SIG-M5 treated with dmso at 0.1 percent for 504 hours (cell line): ENCODE measurements around the gene MEAK7.
"Not testable (repeated sequence)": the region's sequence is repeated elsewhere in the genome, so short reads cannot be mapped to it uniquely, and the experiment has no call there.

Experiments
- DNase-seq: peaks from one replicate; lab custom pipeline; 2025; ENCODE audit not compliant: unreplicated experiment; lab: John Stamatoyannopoulos, UW

Gene MEAK7

DNA sequence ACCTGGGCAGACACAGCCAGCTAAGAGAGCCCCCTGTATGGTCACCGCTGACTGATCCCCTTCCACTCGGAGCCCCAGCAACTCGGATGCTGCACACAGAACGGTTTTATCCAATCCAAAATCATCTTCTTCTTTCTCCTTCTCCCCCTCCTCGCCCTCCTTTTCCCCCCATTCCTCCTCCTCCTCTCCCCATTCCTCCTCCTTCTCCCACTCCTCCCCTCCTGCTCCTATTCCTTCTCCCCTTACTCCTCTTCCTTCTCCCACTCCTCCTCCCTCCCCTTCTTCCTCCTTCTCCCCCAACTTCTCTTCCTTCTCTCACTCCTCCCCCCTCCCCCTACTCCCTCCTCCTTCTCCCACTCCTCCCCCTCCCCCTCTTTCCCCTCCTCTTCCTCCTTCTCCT lies 30.4 kb upstream of the MEAK7 start:
- DNase-seq = no peak

- DNase-seq = no peak
Observed at GRCh38 chr16:84532855-84533486, 28.5 kb upstream of the MEAK7 start.

- no peak for DNase-seq
Observed at GRCh38 chr16:84532291-84532724, 27.8 kb upstream of the MEAK7 start.

GRCh38 chr16:84531671-84532111 lies 27.2 kb upstream of the MEAK7 start:
- no peak for DNase-seq

- no peak for DNase-seq
Observed at GRCh38 chr16:84530590-84530989, 26.1 kb upstream of the MEAK7 start.

DNA sequence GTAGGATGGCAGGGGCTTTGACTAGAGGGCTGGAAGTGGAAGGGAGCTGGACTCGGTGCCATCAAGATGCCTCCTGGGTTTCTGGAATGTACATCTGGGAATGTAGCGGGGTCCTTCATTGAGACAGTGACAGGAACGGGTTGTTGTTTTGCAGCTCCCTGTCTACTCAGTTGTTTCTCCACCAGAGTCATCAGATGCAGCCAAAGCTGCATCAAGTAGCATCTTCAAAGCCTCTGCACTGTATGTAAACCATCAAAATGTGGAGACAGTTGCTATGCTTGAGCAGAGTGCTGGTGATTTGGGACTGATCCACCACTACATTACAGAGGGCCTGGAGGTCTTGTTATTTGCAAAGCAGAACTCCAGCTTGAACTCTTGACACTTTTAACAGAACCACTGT lies 25.1 kb upstream of the MEAK7 start:
- no peak for DNase-seq

- DNase-seq = peak; percentile 40
Observed at GRCh38 chr16:84528322-84528721, 23.9 kb upstream of the MEAK7 start.

DNA sequence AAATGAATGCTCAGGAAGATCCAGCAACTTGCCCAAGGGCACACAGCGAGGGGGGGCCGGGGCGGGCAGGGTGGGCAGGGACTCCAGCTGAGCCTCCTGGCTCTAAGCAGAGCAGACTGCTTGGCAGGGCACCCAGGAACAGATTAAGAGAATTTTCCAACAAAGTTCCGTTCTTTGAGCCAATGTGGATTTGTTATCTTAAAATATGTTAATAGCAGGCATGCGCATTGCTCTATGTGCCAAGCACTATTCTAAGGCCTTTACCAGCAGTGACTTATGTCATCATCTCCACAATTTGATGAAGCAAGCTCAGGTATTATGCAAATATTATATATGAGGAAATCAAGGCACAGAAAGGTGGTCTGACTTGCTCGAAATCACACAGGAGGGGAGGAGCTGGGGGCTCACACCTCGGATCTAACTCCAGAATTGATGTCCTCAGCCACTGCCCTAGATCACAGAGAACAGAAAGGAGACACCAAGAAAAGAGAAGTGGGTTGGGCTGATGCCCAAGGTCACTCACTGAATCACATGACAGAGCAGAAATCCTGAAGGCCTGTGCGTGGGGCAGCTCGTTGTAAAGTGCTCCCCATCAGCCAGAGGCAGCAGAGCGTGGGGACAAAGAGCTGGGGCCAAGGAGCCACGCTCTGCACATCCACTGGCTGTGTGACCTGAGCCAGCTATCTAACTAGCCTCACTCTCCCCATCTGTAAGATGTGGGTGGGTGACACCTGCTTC lies 23.2 kb upstream of the MEAK7 start:
- DNase-seq = peak; percentile 11

DNA sequence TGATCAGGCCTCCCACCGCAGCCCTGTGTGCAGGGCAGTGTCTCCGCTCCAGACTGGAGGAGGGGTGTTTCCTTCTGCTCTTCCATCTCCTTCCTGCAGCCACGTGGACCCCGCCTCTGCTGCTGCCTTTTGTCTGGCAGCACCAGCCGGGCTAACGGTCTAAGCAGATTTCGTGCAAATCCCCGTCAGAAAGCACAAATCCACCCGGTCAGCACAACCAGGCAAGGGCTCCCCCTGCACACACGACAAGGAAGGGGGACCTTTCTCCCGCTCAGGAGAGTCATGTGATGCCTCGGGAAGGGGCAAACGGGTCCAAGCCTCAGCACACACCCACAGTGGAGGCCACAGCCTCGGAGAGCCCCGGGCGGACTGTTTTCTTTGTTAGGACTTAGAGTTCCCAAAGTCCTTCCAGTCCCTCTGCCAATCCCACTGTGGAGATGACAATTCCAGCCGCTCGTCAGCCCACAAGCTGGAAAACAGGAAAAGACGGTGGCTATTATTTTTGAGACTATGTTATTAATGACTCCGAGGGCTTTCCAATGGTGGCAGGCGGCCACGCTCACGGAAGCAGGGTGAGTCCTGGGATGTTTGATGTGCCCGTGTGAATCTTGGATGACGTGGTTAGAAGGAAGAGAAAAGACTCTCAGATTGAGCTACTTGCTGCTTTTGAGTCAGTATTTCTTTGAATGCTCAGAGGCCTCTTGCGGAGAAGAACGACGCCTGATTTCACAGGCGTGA lies 22.5 kb upstream of the MEAK7 start:
- no peak for DNase-seq

DNA sequence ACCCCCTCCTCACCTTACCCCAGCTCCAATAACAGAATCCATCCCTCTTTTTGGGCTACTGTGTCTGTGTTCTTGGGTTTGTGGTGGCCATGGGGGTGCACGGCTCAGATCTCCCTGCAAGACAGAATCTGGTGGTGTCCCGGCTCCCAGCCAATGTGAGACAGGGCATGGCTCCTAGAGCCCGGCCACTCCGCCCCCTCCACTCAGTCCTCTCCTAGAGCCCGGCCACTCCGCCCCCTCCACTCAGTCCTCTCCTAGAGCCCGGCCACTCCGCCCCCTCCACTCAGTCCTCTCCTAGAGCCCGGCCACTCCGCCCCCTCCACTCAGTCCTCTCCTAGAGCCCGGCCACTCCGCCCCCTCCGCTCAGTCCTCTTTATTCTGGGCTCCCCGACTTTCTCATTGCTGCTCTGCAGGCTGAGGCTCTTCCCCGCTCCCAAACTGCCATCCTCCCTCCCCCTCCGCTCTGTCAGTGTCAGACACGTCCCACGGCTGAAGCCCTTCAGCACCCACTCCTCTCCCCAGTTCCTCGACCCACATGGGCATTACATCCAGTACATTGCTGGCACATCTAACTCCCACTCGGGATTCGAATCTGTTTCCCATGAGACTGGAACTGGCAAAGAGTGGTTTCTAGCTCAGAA lies 20.6 kb upstream of the MEAK7 start:
- DNase-seq = not testable (repeated sequence)

- no peak for DNase-seq
Observed at GRCh38 chr16:84524346-84524920, 20.0 kb upstream of the MEAK7 start.

- no peak for DNase-seq
Observed at GRCh38 chr16:84521497-84521770, 17.0 kb upstream of the MEAK7 start.

DNA sequence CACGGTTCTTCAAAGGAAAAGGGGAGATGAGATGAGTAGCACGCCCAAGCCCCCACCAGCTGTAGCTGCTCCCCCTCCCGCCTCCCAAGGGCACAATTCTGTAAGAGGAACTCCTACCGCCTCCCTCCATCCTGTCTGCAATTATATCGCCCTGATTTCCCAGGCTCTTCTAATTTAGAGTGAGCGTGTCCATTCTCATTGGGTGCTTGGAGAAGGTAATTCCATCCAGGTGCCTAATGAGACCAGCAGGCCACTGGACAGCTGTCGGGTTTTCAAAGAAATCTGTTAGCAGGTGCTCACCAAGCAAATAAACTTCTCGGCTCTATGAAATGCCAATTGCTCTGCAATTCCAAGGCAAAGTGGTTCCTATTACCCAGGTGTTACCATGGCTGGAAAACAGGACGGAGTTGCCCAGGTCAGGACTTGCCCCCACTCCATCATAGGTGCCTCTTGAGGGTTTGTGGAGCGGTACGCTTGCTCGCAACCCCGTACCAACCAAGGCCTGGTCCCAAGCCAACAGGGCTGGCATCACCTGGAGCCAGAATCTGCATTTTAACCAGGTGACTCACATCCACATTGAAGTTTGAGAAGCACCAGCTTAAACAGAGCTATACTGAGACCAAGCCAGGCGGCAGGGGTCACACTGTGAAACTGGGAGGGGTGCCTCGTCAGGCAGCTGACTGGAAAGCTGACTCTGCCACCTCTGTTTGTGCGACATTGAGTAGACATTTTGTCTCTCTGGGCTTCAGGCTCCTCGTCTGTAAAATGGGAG lies 16.5 kb upstream of the MEAK7 start:
- DNase-seq = no peak

- DNase-seq = no peak
Observed at GRCh38 chr16:84519855-84520254, 15.4 kb upstream of the MEAK7 start.

DNA sequence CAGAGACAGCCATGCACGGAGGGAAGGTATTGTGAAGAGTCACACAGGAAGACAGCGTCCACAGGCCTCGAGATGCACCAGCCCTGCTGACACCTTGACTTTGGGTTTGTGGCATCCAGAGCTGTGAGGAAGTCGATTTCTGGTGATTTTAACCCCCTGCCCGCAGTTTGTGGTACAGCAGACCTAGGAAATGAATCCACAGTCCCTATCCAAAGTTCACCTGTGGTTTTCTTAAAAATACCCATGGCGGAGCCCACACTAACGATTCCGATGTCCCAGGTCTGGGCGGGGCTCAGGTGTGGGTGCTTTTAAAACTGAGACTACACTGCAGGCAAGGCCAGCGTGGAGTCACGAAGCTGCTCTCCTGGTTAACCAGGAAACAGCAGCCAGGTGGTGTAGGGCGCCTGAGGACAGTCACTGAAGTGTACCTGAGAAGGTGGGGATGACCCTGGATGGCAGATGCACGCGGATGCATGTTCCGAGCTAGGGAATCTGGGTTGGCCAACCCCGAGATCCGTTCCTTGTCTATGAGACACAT lies 14.4 kb upstream of the MEAK7 start:
- DNase-seq = no peak

DNA sequence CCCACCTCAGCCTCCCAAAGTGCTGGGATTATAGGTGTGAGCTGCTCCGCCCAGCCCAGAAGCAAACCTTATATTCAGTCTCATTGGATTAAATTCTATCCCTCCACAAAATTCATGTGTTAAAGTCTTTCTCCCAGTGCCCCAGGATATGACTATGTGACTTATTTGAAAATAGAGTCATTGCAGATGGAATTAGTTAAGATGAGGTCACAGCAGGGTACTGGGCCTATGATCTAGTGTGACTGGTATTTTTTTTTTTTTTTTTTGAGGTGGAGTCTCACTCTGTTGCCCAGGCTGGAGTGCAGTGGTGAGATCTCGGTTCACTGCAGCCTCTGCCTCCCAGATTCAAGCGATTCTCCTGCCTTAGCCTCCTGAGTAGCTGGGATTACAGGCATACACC lies 13.8 kb upstream of the MEAK7 start:
- DNase-seq = not testable (repeated sequence)

- DNase-seq = no peak
Observed at GRCh38 chr16:84517366-84517765, 12.9 kb upstream of the MEAK7 start.

DNA sequence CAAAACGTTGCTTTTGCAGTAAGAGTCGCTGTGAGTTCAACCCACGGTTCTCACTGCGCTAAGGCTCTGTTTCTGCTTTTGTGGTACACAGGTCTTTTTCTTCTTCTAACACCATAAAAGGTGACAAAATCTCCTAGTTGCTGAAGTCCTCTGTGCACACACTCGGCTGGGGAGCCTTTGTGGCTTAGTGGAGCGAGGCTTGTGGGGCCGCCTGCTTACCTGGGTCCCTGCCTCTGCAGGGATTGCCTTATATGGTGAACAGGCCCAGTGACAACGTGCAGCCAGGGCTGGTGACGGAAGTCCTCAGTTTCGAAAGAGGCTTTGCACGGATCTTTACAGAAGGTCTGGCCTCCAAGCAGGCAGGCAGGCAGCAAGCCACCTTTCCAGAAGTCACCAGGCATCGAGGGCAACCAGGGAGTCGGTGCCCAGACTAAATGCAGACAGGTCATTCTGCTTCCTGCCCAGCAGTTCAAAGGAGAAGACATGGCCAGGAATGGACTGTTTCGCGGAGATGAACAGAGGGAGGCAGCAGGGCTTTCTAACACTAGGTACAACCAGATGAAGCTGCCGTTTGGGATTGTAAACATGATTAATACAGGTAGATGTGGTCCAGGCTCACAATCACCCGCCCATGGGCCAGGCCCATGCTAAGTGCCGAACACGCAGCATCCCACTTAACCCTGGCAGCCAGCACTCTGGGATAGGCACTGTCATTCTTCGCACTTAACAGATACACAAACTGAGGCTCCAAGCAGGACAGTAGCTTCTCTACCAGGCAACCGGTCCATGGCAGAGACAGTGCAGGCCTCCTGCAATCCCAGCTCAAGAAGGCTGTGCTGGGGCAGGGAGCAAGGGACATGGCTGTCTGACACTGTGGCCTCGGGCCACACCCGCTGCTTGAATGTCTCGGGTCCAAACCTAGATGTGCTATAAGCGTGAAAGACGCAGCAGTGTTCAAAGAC lies 10.7 kb upstream of the MEAK7 start:
- DNase-seq = peak; percentile 96

DNA sequence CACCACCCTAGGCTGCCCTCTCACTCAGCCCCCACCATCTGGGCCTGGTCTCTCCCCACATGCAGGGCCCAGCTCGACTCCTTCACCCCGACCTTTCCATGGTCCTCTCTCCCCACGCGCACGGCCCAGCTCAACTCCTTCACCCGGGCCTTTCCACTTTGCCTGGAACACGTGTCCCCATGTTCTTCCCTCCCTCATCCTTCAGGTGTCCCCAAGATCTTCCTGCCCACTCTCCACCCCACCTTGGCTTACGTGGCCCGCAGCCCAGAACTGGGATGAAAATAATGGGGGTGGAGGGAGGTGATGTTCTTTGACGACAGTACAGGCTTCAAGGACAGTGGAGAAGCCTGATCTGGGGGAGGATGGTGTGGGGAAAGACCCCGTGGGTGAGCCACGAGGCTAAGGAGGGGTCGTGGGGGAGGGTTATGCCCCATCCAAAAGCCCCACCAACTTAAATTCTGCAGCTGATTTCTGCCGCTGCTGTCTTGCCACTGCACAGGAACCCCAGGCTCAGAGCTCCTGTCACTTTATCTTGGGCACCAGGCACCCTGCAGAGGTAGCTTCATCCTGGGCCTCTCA lies 9.9 kb upstream of the MEAK7 start:
- no peak for DNase-seq
